H1 (cell line): ENCODE results near the gene VPS35L. TPM values are rescaled to one million over a fixed set of nuclear protein-coding genes. Genes with fewer than 3 reads are reported as not detected.
A peak's percentile ranks its signal among the peaks of the same experiment; 100 is the strongest.

Source experiments
- CTCF ChIA-PET: fragments of 300-600 bp; sonication (Branson Sonifier 250); formaldehyde crosslinking; loops from one replicate; lab custom pipeline; 2021; ENCODE audit not compliant: partially characterized antibody; lab: Charles Lee
- POLR2A ChIA-PET: fragments of 300-600 bp; sonication (Branson Sonifier 250); formaldehyde crosslinking; loops from one replicate; lab custom pipeline; 2021; ENCODE audit warnings: inconsistent platforms; ENCODE audit not compliant: partially characterized antibody; lab: Charles Lee
- DNase-seq, 2 experiments: peaks; one replicate each; pipeline versions ENCODE4 v3.0.0 to v3.0.0-alpha.2; 2010 to 2022; ENCODE audit warnings: low spot score in 2 of 2, low read depth in 1 of 2, mixed read lengths in 1 of 2
- FAIRE-seq: peaks from 2 replicates; lab custom pipeline; 2011; peaks lifted over from hg19 to GRCh38; lab: Jason Lieb, UNC
- H2AFZ ChIP-seq: 2 replicates; pipeline ENCODE4 v1.8.1; 2012; ENCODE audit warnings: low read length, inconsistent platforms
- H2AK5ac ChIP-seq: 2 replicates; pipeline ENCODE4 v1.6.1; 2013; ENCODE audit warnings: low read depth, low read length
- H2BK120ac ChIP-seq: replicated peaks from 2 replicates; pipeline ENCODE3; 2013; ENCODE audit warnings: low read depth, low read length, inconsistent platforms
- H2BK12ac ChIP-seq: 2 replicates; pipeline ENCODE4 v1.6.1; 2013; ENCODE audit warnings: low read depth, low read length
- H2BK15ac ChIP-seq: 2 replicates; pipeline ENCODE4 v1.6.1; 2013; ENCODE audit warnings: low read length
- H2BK20ac ChIP-seq: 2 replicates; pipeline ENCODE4 v1.6.1; 2013; ENCODE audit warnings: low read length
- H2BK5ac ChIP-seq: 2 replicates; pipeline ENCODE4 v1.6.1; 2013; ENCODE audit warnings: low read depth, low read length
- H3K14ac ChIP-seq: 2 replicates; pipeline ENCODE4 v1.6.1; 2013; ENCODE audit warnings: inconsistent platforms; ENCODE audit not compliant: insufficient read length
- H3K18ac ChIP-seq: 2 replicates; pipeline ENCODE4 v1.6.1; 2013; ENCODE audit warnings: low read length; ENCODE audit errors: extremely low read depth
- H3K23ac ChIP-seq: 2 replicates; pipeline ENCODE4 v1.6.1; 2013; ENCODE audit warnings: inconsistent platforms; ENCODE audit not compliant: insufficient read length
- H3K23me2 ChIP-seq: 2 replicates; pipeline ENCODE4 v1.6.1; 2013; ENCODE audit warnings: low read depth, low read length
- H3K27ac ChIP-seq: 2 replicates; pipeline ENCODE4 v1.6.1; 2011; ENCODE audit warnings: low read depth, low read length, inconsistent platforms
- H3K27me3 ChIP-seq, 4 experiments: replicated peaks in 1 of 4; 1 replicate in 1 of 4; 2 replicates in 3 of 4; pipeline versions ENCODE4 v1.6.1 to v1.8.1; 2011 to 2013; ENCODE audit warnings: low read length in 3 of 4, mild to moderate bottlenecking in 3 of 4, inconsistent platforms in 2 of 4, mixed read lengths in 2 of 4, moderate library complexity in 1 of 4; ENCODE audit not compliant: control insufficient read depth in 3 of 4, insufficient read depth in 3 of 4; ENCODE audit errors: extremely low read depth in 1 of 4
- H3K36me3 ChIP-seq, 4 experiments: 2 replicates each; pipeline versions ENCODE4 v1.6.1 to v1.8.1; 2011 to 2013; ENCODE audit warnings: mild to moderate bottlenecking in 4 of 4, low read length in 3 of 4, moderate library complexity in 2 of 4, control low read depth in 1 of 4, inconsistent platforms in 1 of 4; ENCODE audit not compliant: insufficient read depth in 4 of 4, control insufficient read depth in 2 of 4
- H3K4ac ChIP-seq: replicated peaks from 2 replicates; pipeline ENCODE3; 2013; ENCODE audit warnings: low read length, low read depth, mixed read lengths, inconsistent platforms; ENCODE audit not compliant: insufficient read length
- H3K4me1 ChIP-seq, 4 experiments: replicated peaks in 1 of 4; 1 replicate in 1 of 4; 2 replicates in 3 of 4; pipeline versions ENCODE4 v1.6.1 to v1.8.1; 2011 to 2013; ENCODE audit warnings: low read length in 3 of 4, inconsistent platforms in 2 of 4, mixed read lengths in 1 of 4; ENCODE audit not compliant: insufficient read depth in 4 of 4, control insufficient read depth in 3 of 4
- H3K4me2 ChIP-seq, 2 experiments: 2 replicates each; pipeline versions ENCODE4 v1.6.1 to v1.8.1; 2011 to 2013; ENCODE audit warnings: low read depth in 2 of 2, low read length in 2 of 2, control low read depth in 1 of 2, inconsistent platforms in 1 of 2, mild to moderate bottlenecking in 1 of 2; ENCODE audit not compliant: insufficient read depth in 1 of 2
- H3K4me3 ChIP-seq, 4 experiments: fragments of 200-600, 300-600 bp in 1 of 4; sonication (generic), shearing (Covaris generic), sonication (Bioruptor Twin) in 1 of 4; 2 replicates each; pipeline versions ENCODE4 v1.5.1 to v1.8.1; 2011 to 2016; ENCODE audit warnings: low read length in 4 of 4, low read depth in 3 of 4, control low read depth in 2 of 4, inconsistent platforms in 2 of 4, mild to moderate bottlenecking in 2 of 4, mixed read lengths in 1 of 4, moderate library complexity in 1 of 4; ENCODE audit not compliant: insufficient read depth in 2 of 4; ENCODE audit errors: extremely low read depth in 1 of 4
- H3K56ac ChIP-seq: replicated peaks from 2 replicates; pipeline ENCODE3; 2013; ENCODE audit warnings: low read depth, mild to moderate bottlenecking, mixed read lengths, low read length, inconsistent platforms; ENCODE audit not compliant: insufficient read length
- H3K79me1 ChIP-seq: 2 replicates; pipeline ENCODE4 v1.6.1; 2013; ENCODE audit warnings: low read depth, low read length, control low read depth
- H3K79me2 ChIP-seq, 2 experiments: 2 replicates each; pipeline versions ENCODE4 v1.6.1 to v1.8.1; 2012 to 2013; ENCODE audit warnings: low read length in 2 of 2, mild to moderate bottlenecking in 2 of 2, inconsistent platforms in 1 of 2; ENCODE audit not compliant: insufficient read depth in 2 of 2, control insufficient read depth in 1 of 2
- H3K9ac ChIP-seq, 4 experiments: replicated peaks in 1 of 4; 1 replicate in 1 of 4; 2 replicates in 3 of 4; pipeline versions ENCODE4 v1.6.1 to v1.8.1; 2011 to 2013; ENCODE audit warnings: low read depth in 3 of 4, low read length in 3 of 4, control low read depth in 2 of 4, mild to moderate bottlenecking in 2 of 4, moderate library complexity in 2 of 4, inconsistent platforms in 1 of 4; ENCODE audit errors: extremely low read depth in 1 of 4
- H3K9me3 ChIP-seq, 2 experiments: 2 replicates each; pipeline versions ENCODE4 v1.6.1 to v1.8.1; 2012 to 2013; ENCODE audit warnings: mild to moderate bottlenecking in 2 of 2, moderate library complexity in 2 of 2, control low read depth in 1 of 2, inconsistent platforms in 1 of 2, low read depth in 1 of 2, low read length in 1 of 2, mixed read lengths in 1 of 2; ENCODE audit not compliant: insufficient read depth in 2 of 2
- H4K20me1 ChIP-seq, 2 experiments: replicated peaks in 1 of 2; 2 replicates each; pipeline versions ENCODE3 to v1.8.1; 2011 to 2013; ENCODE audit warnings: inconsistent platforms in 2 of 2, low read length in 2 of 2, mild to moderate bottlenecking in 1 of 2; ENCODE audit not compliant: insufficient read depth in 2 of 2, control insufficient read depth in 1 of 2
- H4K5ac ChIP-seq: 2 replicates; pipeline ENCODE4 v1.6.1; 2013; ENCODE audit warnings: low read length, low read depth, mixed read lengths, inconsistent platforms; ENCODE audit not compliant: insufficient read length
- H4K8ac ChIP-seq: 2 replicates; pipeline ENCODE4 v1.8.0; 2013; ENCODE audit warnings: mild to moderate bottlenecking, moderate library complexity, low read length, inconsistent platforms; ENCODE audit not compliant: insufficient read depth; ENCODE audit errors: extremely low read depth
- H4K91ac ChIP-seq: replicated peaks from 2 replicates; pipeline ENCODE3; 2013; ENCODE audit warnings: low read length, mixed read lengths, inconsistent platforms; ENCODE audit not compliant: insufficient read length
- KDM1A ChIP-seq: fragments of 200-600, 300-600 bp; sonication (generic); IDR thresholded peaks from 2 replicates; pipeline ENCODE4 v1.7.1; 2016; ENCODE audit warnings: mild to moderate bottlenecking, low read length, borderline replicate concordance
- TEAD4 ChIP-seq: IDR thresholded peaks from 2 replicates; pipeline ENCODE4 v1.6.1; 2012; ENCODE audit warnings: low read depth, low read length, inconsistent platforms, mixed read lengths
- WGBS, 2 experiments: shearing (Covaris generic) in 1 of 2; methylation state at CpG; one replicate each; pipeline versions ENCODE4 v1.1.6 to v1.1.7; 2013 to 2015; ENCODE audit warnings: low lambda C conversion rate in 2 of 2, mixed read lengths in 2 of 2, inconsistent platforms in 1 of 2, low coverage in 1 of 2, missing lambda C conversion rate in 1 of 2; ENCODE audit not compliant: insufficient replicate concordance in 2 of 2, insufficient coverage in 1 of 2, insufficient read length in 1 of 2; ENCODE audit errors: extremely low coverage in 1 of 2, missing lambda C conversion rate in 1 of 2; 5-methylcytosine and 5-hydroxymethylcytosine counted together
- polyA plus RNA-seq, 7 experiments: library from polyadenylated mRNA; depleted of rRNA in 3 of 7; stranded (reverse) in 5 of 7; unstranded in 2 of 7; fragments of >200 nt in 5 of 7; fragments of 200-250 nt in 2 of 7; gene quantifications; 1 replicate in 5 of 7; 2 replicates in 1 of 7; 4 replicates in 1 of 7; pipeline versions ENCODE4 v1.2.1 to v1.2.3, GENCODE V29; 2011 to 2013; ENCODE audit warnings: missing spikeins in 2 of 7, mixed read lengths in 2 of 7
- total RNA-seq: library from RNA; stranded (reverse); fragmentation: NEBNext Ultra II Directional; extraction: Animal tissue kit (Norgen Biotek cat#: 25700); gene quantifications from 2 replicates; pipeline ENCODE4 v1.2.1, GENCODE V29; 2021

VPS35L gene
- total and polyA plus RNA-seq, 2 of the 8 experiments (the other 6 are each of a cell fraction or from before 2014, with no cell fraction given) = 31.5 to 57.1 TPM

DNA sequence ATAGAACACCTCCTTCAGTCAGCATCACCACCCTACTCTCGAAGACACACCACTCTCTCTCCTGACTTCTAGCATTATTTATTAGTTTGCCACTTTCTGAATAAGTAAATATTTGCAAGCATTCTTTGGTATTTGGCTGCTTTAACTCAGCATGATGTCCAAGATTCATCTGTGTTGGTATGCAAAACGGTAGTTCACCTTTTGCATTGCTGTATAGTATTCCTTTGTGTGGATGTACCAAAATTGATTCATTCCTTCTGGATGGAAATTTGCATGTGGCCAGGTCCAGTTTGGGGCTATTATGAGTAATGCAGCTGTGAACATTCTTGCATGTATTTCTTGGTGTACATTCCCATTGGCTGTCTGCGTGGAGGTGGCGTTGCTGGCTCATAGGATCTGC lies 129.7 kb downstream of the VPS35L start:
- no peaks in the 10 kb centered on the region for H3K4me1 ChIP-seq
- CTCF ChIA-PET = interaction anchor here (0.6 to 1.2 kb wide), 4 partner anchors 82 to 201 kb away, joined by 3 read pairs; no protein-coding TSS in a partner anchor
- no peaks in the 10 kb centered on the region for H3K79me1 ChIP-seq
- H3K27me3 ChIP-seq = no peaks in the 10 kb centered on the region
- FAIRE-seq (no peak), DNase-seq (no peak)
- H2AK5ac ChIP-seq = no peak overlapping the region
- peak; percentile 84 for TF ChIP-seq KDM1A
- TF ChIP-seq TEAD4 = no peak
- no peak overlapping the region for H3K18ac ChIP-seq
- H4K5ac ChIP-seq = no peak overlapping the region
- H4K91ac ChIP-seq = no peak overlapping the region
- no peak overlapping the region for H4K8ac ChIP-seq
- no peak overlapping the region for H2AFZ ChIP-seq
- no peaks in the 10 kb centered on the region for H3K23me2 ChIP-seq
- no peak overlapping the region for H3K4me3 ChIP-seq
- no peak overlapping the region for H3K23ac ChIP-seq
- H3K27ac ChIP-seq = no peak overlapping the region
- no peak overlapping the region for H2BK20ac ChIP-seq
- H4K20me1 ChIP-seq = no peaks in the 10 kb centered on the region
- H3K9me3 ChIP-seq = peaks cover 0 to 8% of the 10 kb centered on the region in 2 experiments; a peak in 2 of 4 replicates
- no peak overlapping the region for H2BK12ac ChIP-seq
- H3K9ac ChIP-seq = no peak overlapping the region
- H2BK120ac ChIP-seq = no peak overlapping the region
- no peak overlapping the region for H3K4me2 ChIP-seq
- H2BK5ac ChIP-seq = no peak overlapping the region
- POLR2A ChIA-PET = interaction anchor here (1.3 kb wide), 1 partner anchor 11 kb away, joined by 3 read pairs; no protein-coding TSS in a partner anchor
- peaks cover 4 to 26% (median 15%) of the 10 kb centered on the region in 4 experiments for H3K36me3 ChIP-seq
- no peak overlapping the region for H2BK15ac ChIP-seq
- no peak overlapping the region for H3K4ac ChIP-seq
- no peak overlapping the region for H3K56ac ChIP-seq
- 99% methylated on average over 4 of the region's 4 CpGs; no CpG with 5 or more reads in 1 of the 2 experiments for WGBS, 2 experiments
- H3K79me2 ChIP-seq = no peaks in the 10 kb centered on the region
- H3K14ac ChIP-seq = no peak overlapping the region
